OCI-LY3 (cell line): Measurements from ENCODE around the gene ANO4.

ENCODE experiments used
- CTCF ChIP-seq: fragments of 200-600, 300-600 bp; sonication (generic); IDR thresholded peaks from 2 replicates; pipeline ENCODE4 v1.5.1; 2014; ENCODE audit warnings: antibody characterized with exemption, low read length, low read depth
- EZH2phosphoT487 ChIP-seq: fragments of 200-600 bp; shearing (Covaris generic); IDR thresholded peaks from 2 replicates; pipeline ENCODE4 v1.6.1; 2018; ENCODE audit warnings: antibody characterized with exemption, mixed run types, low read depth

DNA sequence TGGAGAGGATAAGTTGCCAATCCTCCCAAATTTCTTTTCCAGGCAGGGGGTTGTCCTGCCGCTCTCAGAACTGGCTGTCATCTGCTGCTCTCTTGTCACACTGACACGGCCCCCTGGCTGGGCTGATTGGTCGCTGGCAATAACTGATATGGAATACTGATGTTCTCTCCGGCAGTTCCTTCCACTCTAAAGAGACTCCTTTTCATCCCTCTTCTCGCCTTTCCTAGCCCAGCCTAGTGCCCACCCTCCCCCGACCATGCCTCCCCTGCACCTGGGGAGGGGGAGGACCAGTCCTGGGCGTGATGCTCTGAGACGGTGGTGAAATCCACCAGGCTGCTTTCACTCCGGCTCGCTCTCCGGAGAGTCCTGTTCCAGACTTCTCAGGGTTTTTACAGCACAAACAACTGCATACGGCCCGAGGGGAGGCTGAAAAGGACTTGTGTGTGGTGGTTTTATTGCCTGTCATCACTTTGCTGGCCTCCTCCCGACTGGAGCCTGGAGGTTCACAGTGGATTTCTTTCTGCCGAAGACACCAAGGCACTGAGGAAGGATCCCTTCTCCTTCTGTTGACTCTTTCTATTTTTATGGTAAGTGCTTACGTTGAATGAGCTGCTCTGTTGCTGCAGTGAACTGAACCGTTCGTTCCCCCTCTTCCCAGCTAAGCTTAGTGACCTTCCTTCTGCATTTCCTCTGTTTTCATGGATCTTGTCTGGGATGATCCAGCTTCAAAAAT, at the start of gene ANO4:
- TF ChIP-seq CTCF, result no peak
- no peak for TF ChIP-seq EZH2phosphoT487
